KMS-11 (cell line): ENCODE results near the gene NRIP2.

ENCODE experiments used
- H2AFZ ChIP-seq: fragments of 200-600 bp; sonication (generic); 2 replicates; pipeline ENCODE4 v1.6.1; 2016; ENCODE audit warnings: antibody characterized with exemption, mixed run types, low read depth
- H3K27ac ChIP-seq: fragments of 200-600 bp; sonication (generic); 2 replicates; pipeline ENCODE4 v1.6.1; 2016; ENCODE audit warnings: mild to moderate bottlenecking, mixed run types
- H3K27me3 ChIP-seq: fragments of 200-600 bp; sonication (generic); 2 replicates; pipeline ENCODE4 v1.6.1; 2017; ENCODE audit warnings: mild to moderate bottlenecking, low read depth, mixed run types, moderate library complexity; ENCODE audit not compliant: insufficient read depth
- H3K36me3 ChIP-seq: fragments of 200-600 bp; sonication (generic); 2 replicates; pipeline ENCODE4 v1.6.1; 2017; ENCODE audit warnings: mild to moderate bottlenecking, mixed run types; ENCODE audit not compliant: insufficient read depth
- H3K4me1 ChIP-seq: fragments of 200-600 bp; sonication (generic); 2 replicates; pipeline ENCODE4 v1.6.1; 2016; ENCODE audit warnings: mild to moderate bottlenecking, low read depth, mixed run types; ENCODE audit not compliant: poor library complexity, severe bottlenecking
- H3K4me2 ChIP-seq: fragments of 200-600 bp; sonication (generic); 2 replicates; pipeline ENCODE4 v1.7.0; 2016; ENCODE audit warnings: mild to moderate bottlenecking, mixed run types
- H3K4me3 ChIP-seq: fragments of 200-600 bp; sonication (generic); IDR thresholded peaks from 2 replicates; pipeline ENCODE4 v1.6.1; 2017; ENCODE audit warnings: low read depth, low read length, mixed read lengths; ENCODE audit not compliant: insufficient read depth
- H3K79me2 ChIP-seq: fragments of 200-600 bp; sonication (generic); 2 replicates; pipeline ENCODE4 v1.6.1; 2016; ENCODE audit warnings: low read depth, mixed run types; ENCODE audit not compliant: insufficient read depth
- H3K9ac ChIP-seq: fragments of 200-600 bp; sonication (generic); 2 replicates; pipeline ENCODE4 v1.6.1; 2016; ENCODE audit warnings: mild to moderate bottlenecking, mixed run types
- H4K20me1 ChIP-seq: fragments of 200-600 bp; sonication (generic); 2 replicates; pipeline ENCODE4 v1.6.1; 2016; ENCODE audit warnings: mild to moderate bottlenecking, mixed run types; ENCODE audit not compliant: insufficient read depth
- CTCF ChIP-seq: fragments of 200-600 bp; sonication (generic); conservative IDR thresholded peaks from 2 replicates; pipeline ENCODE4 v1.6.1; 2017; ENCODE audit warnings: low read depth, mild to moderate bottlenecking, antibody characterized with exemption, low read length, moderate library complexity, mixed read lengths

The NRIP2 gene

DNA sequence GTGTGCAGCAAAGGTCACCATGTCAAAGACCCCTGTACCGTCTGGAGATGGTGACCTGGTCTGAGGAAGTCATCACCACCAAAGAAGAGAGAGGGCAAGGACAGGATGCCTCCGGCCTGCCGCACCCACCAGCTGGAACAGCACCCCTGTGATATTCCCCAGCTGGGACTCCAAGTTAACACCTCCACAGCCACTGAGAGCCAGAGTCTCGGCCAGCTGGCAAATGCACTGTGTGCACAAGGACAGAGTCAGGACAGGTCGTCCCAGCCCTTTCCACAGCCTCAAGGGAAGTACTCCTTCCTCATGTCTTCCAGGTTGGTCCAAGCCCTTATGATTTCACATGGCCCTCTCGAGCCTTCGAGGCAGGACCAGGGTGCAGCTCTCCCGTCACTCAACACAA, 59.4 kb downstream of the NRIP2 start:
- Histone ChIP-seq H3K9ac (no peak overlapping the region), H3K27ac (no peak overlapping the region), H4K20me1 (no peaks in the 10 kb centered on the region), H2AFZ (no peak overlapping the region), H3K4me3 (no peak overlapping the region), H3K4me1 (no peaks in the 10 kb centered on the region), H3K27me3 (no peaks in the 10 kb centered on the region), H3K4me2 (no peak overlapping the region), H3K36me3 (no peaks in the 10 kb centered on the region), H3K79me2 (no peaks in the 10 kb centered on the region)
- TF ChIP-seq CTCF, result no peak
